Transverse colon (tissue), 4 donors: Measurements from ENCODE around the gene ANK3. TPM values are rescaled to one million over a fixed set of nuclear protein-coding genes. Genes with fewer than 3 reads are reported as not detected.

Experiments used
- DNase-seq: peaks from one replicate; pipeline ENCODE4 v3.0.0-alpha.2; 2019
- H3K27ac ChIP-seq, 4 donors: fragments of 200-600 bp; sonication (generic); 2 replicates each; pipeline ENCODE4 v1.5.1; 2016 to 2018; ENCODE audit warnings: inconsistent platforms in 4 of 4
- H3K27me3 ChIP-seq: fragments of 200-600 bp; sonication (generic); 2 replicates; pipeline ENCODE4 v1.5.1; 2017; ENCODE audit warnings: inconsistent platforms
- H3K36me3 ChIP-seq, 4 donors: fragments of 200-600 bp; sonication (generic); 2 replicates each; pipeline ENCODE4 v1.5.1; 2017 to 2019; ENCODE audit warnings: inconsistent platforms in 4 of 4
- H3K4me1 ChIP-seq, 4 donors: fragments of 200-600 bp; sonication (generic); 2 replicates each; pipeline ENCODE4 v1.5.1; 2017 to 2020; ENCODE audit warnings: inconsistent platforms in 4 of 4
- H3K4me3 ChIP-seq, 4 donors: fragments of 200-600 bp; sonication (generic); 1 replicate in 1 of 4; 2 replicates in 3 of 4; pipeline versions ENCODE4 v1.5.1 to v1.6.1; 2017 to 2019; ENCODE audit warnings: inconsistent platforms in 4 of 4
- H3K9me3 ChIP-seq, 2 donors: fragments of 200-600 bp; sonication (generic); 2 replicates each; pipeline ENCODE4 v1.5.1; 2017 to 2019; ENCODE audit warnings: inconsistent platforms in 2 of 2
- CTCF ChIP-seq, 5 experiments: fragments of 200-600 bp in 3 of 5; fragments of 450-650 bp in 2 of 5; sonication (generic) in 3 of 5; IDR thresholded peaks; 1 replicate in 2 of 5; 2 replicates in 3 of 5; pipeline ENCODE4 v1.5.1; 2016 to 2017; ENCODE audit warnings: antibody characterized with exemption in 5 of 5, inconsistent platforms in 3 of 5, mild to moderate bottlenecking in 2 of 5, moderate library complexity in 1 of 5
- EP300 ChIP-seq: sonication (generic); formaldehyde crosslinking; IDR thresholded peaks from one replicate; pipeline ENCODE4 v1.6.1; 2017; ENCODE audit warnings: antibody characterized with exemption, low read depth
- POLR2A ChIP-seq: fragments of 450-650 bp; IDR thresholded peaks from one replicate; pipeline ENCODE4 v1.6.1; 2016; ENCODE audit warnings: antibody characterized with exemption, mild to moderate bottlenecking, moderate library complexity
- POLR2AphosphoS5 ChIP-seq, 3 donors: sonication (generic); formaldehyde crosslinking; IDR thresholded peaks; one replicate each; pipeline ENCODE4 v1.6.1; 2016; ENCODE audit warnings: antibody characterized with exemption in 3 of 3
- WGBS, 2 donors: methylation state at CpG; one replicate each; pipeline ENCODE4 v1.1.5; 2018; ENCODE audit warnings: low coverage in 1 of 2; 5-methylcytosine and 5-hydroxymethylcytosine counted together
- in situ Hi-C, 4 donors: fragments of 200-750 bp; cut with MboI; loops; one replicate each; pipeline versions ENCODE4 v1.15.0 to v1.15.1; 2017; ENCODE audit warnings: low sequenced_read_pairs in 3 of 4, low pct_ligation_motif_present in 1 of 4, low pct_unique_long_range_greater_than_20kb in 1 of 4
- intact Hi-C: fragments of 100-400 bp; cut with DNase I; formaldehyde crosslinking; loops from one replicate; pipeline ENCODE4 v1.15.1; 2023; ENCODE audit warnings: low total_unique reads
- total RNA-seq, 4 donors: library from RNA; depleted of rRNA; stranded (reverse); fragments of >200 nt; gene quantifications; one replicate each; pipeline ENCODE4 v1.1.0, GENCODE V29; 2016

ANK3 gene
- total RNA-seq, 4 donors from 2014 or later: 41.2 to 230 (median 172) TPM

- H3K4me3 ChIP-seq: no peak overlapping the region
- no peak overlapping the region for H3K27ac ChIP-seq
- intact Hi-C loops: no loop called here
- peaks cover 0 to 10% (median 0%) of the 10 kb centered on the region in 4 donors for H3K36me3 ChIP-seq
- H3K9me3 ChIP-seq: no peaks in the 10 kb centered on the region
- H3K4me1 ChIP-seq: peaks cover 0 to 3% (median 0%) of the 10 kb centered on the region in 4 donors
- 62 to 65% methylated on average over 5 of the region's 5 CpGs for WGBS, 2 donors
- no peak for TF ChIP-seq POLR2A
- TF ChIP-seq CTCF (IDR thresholded peaks at IDR 0.05): no peak
- TF ChIP-seq POLR2AphosphoS5 (IDR thresholded peaks at IDR 0.05): no peak
- no peak for TF ChIP-seq EP300
- no peaks in the 10 kb centered on the region for H3K27me3 ChIP-seq
- no peak for DNase-seq
- in situ Hi-C loops: loop anchor here in 1 of 4 donors (25.0 kb wide), 1 partner anchor 579 kb away; no protein-coding TSS in a partner anchor
Observed at GRCh38 chr10:60082744-60083344, 306.8 kb downstream of the ANK3 start.

- in situ Hi-C loops: loop anchor here in 1 of 4 donors (25.0 kb wide), 1 partner anchor 580 kb away; no protein-coding TSS in a partner anchor
- peaks cover 0 to under 1% (median 0%) of the 10 kb centered on the region in 4 donors for H3K4me1 ChIP-seq
Observed at GRCh38 chr10:60082341-60082740, 307.3 kb downstream of the ANK3 start.

GRCh38 chr10:60073781-60074656 lies 315.7 kb downstream of the ANK3 start:
- 82 to 93% methylated on average over 6 to 11 of the region's 11 CpGs for WGBS, 2 donors
- no peaks in the 10 kb centered on the region for H3K27me3 ChIP-seq
- no peak overlapping the region for H3K27ac ChIP-seq
- intact Hi-C loops (no loop called here), in situ Hi-C loops (no loop called here)
- H3K4me1 ChIP-seq: no peaks in the 10 kb centered on the region
- no peaks in the 10 kb centered on the region for H3K36me3 ChIP-seq
- TF ChIP-seq CTCF (IDR thresholded peaks at IDR 0.05) (no peak), POLR2A (no peak), EP300 (no peak), POLR2AphosphoS5 (IDR thresholded peaks at IDR 0.05) (no peak)
- no peak for DNase-seq
- no peak overlapping the region for H3K4me3 ChIP-seq
- no peaks in the 10 kb centered on the region for H3K9me3 ChIP-seq

More at GRCh38 chr10:60082341-60082740, 307.3 kb downstream of the ANK3 start:
- TF ChIP-seq CTCF (IDR thresholded peaks at IDR 0.05) (no peak), POLR2A (no peak), POLR2AphosphoS5 (IDR thresholded peaks at IDR 0.05) (no peak), EP300 (no peak)
- WGBS, 2 donors: 80 to 82% methylated on average over 6 of the region's 6 CpGs
- intact Hi-C loops: no loop called here
- Histone ChIP-seq H3K27me3 (no peaks in the 10 kb centered on the region), H3K36me3 (peaks cover 0 to 10% (median 0%) of the 10 kb centered on the region in 4 donors), H3K4me3 (no peak overlapping the region), H3K9me3 (no peaks in the 10 kb centered on the region), H3K27ac (no peak overlapping the region)
- no peak for DNase-seq

- in situ Hi-C loops: no loop called here
- Histone ChIP-seq H3K9me3 (no peaks in the 10 kb centered on the region), H3K27ac (no peak overlapping the region), H3K4me3 (no peak overlapping the region), H3K36me3 (no peaks in the 10 kb centered on the region), H3K27me3 (no peaks in the 10 kb centered on the region), H3K4me1 (no peaks in the 10 kb centered on the region)
- DNase-seq: no peak
- WGBS, 2 donors: 89 to 93% methylated on average over 4 of the region's 4 CpGs
- intact Hi-C loops: no loop called here
- TF ChIP-seq CTCF (IDR thresholded peaks at IDR 0.05) (no peak), POLR2A (no peak), POLR2AphosphoS5 (IDR thresholded peaks at IDR 0.05) (no peak), EP300 (no peak)
Observed at GRCh38 chr10:60073397-60073780, 316.3 kb downstream of the ANK3 start.
